Cerebellar cortex (tissue), 1 donor: ENCODE results near the gene NLRC4.
"Not testable (repeated sequence)": the region's sequence is repeated elsewhere in the genome, so short reads cannot be mapped to it uniquely, and the experiment has no call there.

Source experiments
- DNase-seq: peaks from one replicate; pipeline ENCODE4 v3.0.0-alpha.2; 2015; ENCODE audit warnings: low spot score

NLRC4 gene

GRCh38 chr2:32264422-32265105, at the start of gene NLRC4:
TSS of gene NLRC4 (minus strand) at chr2:32264886. CDS start at chr2:32256775, 8,111 bp downstream.
- no peak for DNase-seq

GRCh38 chr2:32310577-32310976, 45.9 kb upstream of the NLRC4 start:
- DNase-seq, result no peak

- not testable (repeated sequence) for DNase-seq
These were observed 29.4 kb upstream of the NLRC4 start for GRCh38 chr2:32293966-32294562.

- not testable (repeated sequence) for DNase-seq
These were observed 28.8 kb upstream of the NLRC4 start for GRCh38 chr2:32293493-32293892.

- no peak for DNase-seq
These were observed 27.1 kb upstream of the NLRC4 start for GRCh38 chr2:32291746-32292145.

GRCh38 chr2:32290000-32290339, 25.3 kb upstream of the NLRC4 start:
- DNase-seq, result no peak

GRCh38 chr2:32289165-32289999, 24.7 kb upstream of the NLRC4 start:
- DNase-seq, result no peak

- DNase-seq, result no peak
These were observed 19.6 kb upstream of the NLRC4 start for GRCh38 chr2:32284321-32284720.

GRCh38 chr2:32278478-32278853, 13.8 kb upstream of the NLRC4 start:
- DNase-seq, result no peak

- DNase-seq, result peak; percentile 97
These were observed 13.2 kb upstream of the NLRC4 start, which contains the start of gene YIPF4 for GRCh38 chr2:32277674-32278477. TSS of gene YIPF4 (plus strand) at chr2:32277904. CDS start at chr2:32278156, 252 bp downstream.

- DNase-seq, result no peak
These were observed 12.6 kb upstream of the NLRC4 start for GRCh38 chr2:32277363-32277673.

GRCh38 chr2:32275790-32276189, 11.1 kb upstream of the NLRC4 start:
- not testable (repeated sequence) for DNase-seq

- no peak for DNase-seq
These were observed 9.6 kb upstream of the NLRC4 start for GRCh38 chr2:32274289-32274688.

GRCh38 chr2:32272279-32272678, 7.6 kb upstream of the NLRC4 start:
- no peak for DNase-seq

- no peak for DNase-seq
These were observed 6.4 kb upstream of the NLRC4 start for GRCh38 chr2:32271063-32271462.

GRCh38 chr2:32262105-32262504, 2.6 kb downstream of the NLRC4 start:
- no peak for DNase-seq

GRCh38 chr2:32260376-32260775, 4.3 kb downstream of the NLRC4 start:
- DNase-seq, result no peak

- no peak for DNase-seq
These were observed 6.4 kb downstream of the NLRC4 start for GRCh38 chr2:32258242-32258641.

GRCh38 chr2:32250290-32250689, 14.4 kb downstream of the NLRC4 start:
- DNase-seq, result no peak

GRCh38 chr2:32249731-32250236, 14.9 kb downstream of the NLRC4 start:
- DNase-seq, result no peak

- no peak for DNase-seq
These were observed 16.4 kb downstream of the NLRC4 start for GRCh38 chr2:32248299-32248698.

- no peak for DNase-seq
These were observed 17.8 kb downstream of the NLRC4 start for GRCh38 chr2:32246911-32247310.
